ENCODE data around the gene SHISAL1.

Gene SHISAL1

DNA sequence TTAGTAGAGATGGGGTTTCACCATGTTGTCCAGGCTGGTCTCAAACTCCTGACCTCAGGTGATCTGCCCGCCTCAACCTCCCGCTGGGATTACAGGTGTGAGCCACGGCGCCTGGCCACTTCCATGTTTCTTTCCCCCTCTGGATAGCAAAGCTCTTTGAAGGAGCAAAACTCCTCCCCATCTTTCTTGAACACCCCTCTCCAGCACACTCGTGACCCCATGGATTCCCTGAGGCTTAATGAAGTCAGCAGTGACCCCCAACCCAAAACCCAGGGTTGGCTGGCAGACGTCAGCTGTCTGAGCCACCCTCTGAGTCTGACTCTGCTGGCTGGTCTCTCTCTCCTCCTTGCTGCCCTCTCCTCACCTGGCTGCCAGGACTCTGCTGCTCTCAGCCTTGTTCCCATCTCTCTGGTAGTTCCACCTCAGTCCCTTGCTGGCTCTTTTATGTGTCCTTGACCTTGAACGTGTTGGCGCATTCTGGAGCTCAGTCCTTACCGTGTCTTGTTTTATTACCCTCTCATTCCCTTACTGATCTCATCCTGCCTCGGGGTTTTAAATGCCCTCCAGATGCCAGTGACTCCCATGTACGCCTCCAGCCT lies 87.6 kb downstream of the SHISAL1 start:
- no peak for DNase-seq

DNA sequence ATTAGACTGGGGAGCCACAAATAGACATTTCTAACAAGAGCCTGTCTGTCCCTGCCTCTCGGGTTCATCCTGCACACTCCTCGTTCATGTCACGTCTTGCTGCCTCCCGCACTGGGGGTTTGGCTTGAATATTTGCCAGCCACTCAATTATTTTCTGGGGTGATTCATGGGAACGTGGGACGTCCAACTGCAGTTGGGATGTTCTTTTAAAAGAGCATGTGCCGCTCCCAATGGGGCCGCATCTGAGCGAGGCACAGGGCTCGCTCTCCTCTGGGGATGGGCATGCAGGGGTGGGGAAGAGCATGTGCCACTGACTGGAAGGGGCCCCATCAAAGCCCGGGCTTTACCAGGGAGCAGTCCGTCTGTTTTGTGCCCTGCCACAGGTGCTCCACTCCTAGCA lies 88.6 kb downstream of the SHISAL1 start:
- no peak for DNase-seq

DNA sequence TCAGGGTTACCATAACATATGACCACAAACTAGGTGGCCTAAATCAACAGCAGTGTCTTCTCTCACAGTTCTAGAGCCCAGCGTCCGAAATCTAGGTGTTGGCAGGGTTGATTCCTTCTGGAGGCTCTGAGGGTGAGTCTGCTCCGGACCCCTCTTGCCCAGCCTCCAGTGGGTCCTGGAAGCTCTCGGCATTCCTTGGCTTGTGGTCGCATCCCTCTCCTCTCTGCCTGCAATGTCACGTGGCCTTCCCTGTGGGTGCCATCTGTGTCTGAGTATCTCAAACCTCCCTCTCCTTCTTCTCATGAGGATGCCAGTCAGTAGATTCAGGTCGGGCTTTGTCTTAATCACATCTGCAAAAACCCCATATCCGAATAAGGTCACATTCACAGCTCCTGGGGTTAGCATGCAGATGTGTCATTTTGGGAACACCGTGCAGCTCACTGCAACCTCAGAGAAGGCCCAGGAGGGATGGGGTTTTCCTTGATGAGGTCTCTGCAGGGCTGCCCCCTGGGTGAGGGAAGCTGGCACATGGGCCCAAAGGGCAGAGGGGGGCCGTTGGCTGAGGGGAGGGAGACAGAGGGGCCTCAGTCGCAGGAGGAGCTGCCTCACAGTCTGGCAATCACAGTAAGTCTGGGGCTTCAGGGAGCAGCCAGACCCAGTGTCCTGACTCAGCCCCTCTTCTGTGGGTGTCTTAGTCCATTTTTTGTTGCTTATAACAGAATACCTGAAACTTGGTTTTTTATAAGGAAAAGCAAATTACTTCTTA lies 90.9 kb downstream of the SHISAL1 start:
- no peak for DNase-seq

DNA sequence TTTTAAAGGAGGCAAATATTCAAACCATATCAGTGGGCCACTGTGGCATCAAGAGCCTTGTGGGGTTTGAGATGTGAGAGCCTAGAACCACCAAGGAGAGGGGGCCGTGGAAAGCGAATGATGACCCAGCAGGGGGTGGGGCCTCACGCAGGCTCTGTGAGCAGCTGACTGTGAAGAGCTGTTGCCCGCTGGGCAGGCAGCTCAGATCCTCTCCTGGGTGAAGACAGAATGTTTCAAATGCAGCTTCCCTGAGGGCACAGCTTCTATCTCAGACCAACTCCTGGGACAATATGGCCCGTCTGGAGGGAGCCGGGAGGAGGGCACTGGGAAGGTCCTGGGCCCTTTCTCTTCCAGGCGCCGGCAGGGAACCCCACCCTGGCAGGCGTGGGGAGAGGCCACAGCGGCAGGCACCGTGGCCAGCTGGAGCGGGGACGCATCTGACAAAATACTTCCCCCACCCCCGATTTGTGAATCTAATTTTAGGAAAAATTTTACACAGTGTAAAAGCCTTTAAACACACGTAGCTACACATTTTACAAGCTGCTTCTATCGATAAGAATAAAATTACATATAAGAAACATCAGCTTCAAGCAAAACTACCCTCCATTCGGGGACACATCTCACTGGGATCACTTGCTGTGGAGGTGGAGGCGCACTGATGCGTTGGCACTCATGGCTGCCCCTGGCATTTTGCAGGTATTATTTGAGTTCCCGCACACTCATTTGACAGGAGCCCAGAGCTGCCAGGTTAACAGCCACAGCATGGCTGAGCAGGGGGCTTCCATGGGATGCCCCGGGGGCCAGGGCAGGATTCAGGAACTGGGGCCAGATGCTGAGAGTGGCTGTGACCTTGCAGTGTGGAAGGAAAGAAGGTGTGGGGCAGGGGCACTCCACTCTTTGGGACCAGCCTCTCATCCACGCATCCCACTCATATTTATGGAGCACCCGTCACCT lies 91.7 kb downstream of the SHISAL1 start:
- DNase-seq: no peak

DNA sequence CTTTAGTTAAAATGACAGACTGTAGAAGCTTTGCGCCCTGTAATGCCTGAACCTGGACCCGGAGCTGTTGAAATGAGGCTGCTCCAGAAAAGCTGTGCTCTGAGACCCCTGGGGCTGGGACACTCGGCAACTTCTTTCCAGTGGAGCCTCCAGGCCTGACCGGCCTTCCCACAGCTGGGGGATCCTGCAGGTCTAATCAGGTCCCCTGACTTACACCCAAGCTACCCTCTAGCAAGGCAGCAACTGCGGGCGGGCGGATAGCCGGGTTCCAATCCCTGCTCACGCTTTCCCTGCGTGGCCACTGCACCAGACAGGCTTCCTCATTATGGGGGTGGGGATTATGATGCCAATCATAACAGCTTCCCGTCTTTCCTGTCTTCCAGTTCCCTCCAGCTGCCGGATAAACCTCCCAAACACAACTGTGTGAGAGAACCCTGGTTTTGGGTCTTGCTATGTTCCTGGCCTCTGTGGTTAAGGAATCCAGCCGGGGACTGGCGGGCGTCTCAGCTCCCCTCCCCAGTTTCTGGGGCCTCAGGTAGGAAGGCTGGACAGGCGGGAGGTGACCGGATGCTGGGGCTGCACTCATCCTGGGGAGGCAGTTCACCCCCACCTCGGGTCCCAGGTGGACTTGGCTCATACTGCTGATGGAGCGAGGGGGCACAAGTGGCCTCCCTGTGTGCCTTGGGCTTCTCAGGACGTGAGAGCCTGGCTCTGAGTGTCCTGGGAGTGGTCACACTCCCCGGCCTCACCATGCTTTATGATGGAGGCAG lies 93.5 kb downstream of the SHISAL1 start:
- DNase-seq: no peak

DNA sequence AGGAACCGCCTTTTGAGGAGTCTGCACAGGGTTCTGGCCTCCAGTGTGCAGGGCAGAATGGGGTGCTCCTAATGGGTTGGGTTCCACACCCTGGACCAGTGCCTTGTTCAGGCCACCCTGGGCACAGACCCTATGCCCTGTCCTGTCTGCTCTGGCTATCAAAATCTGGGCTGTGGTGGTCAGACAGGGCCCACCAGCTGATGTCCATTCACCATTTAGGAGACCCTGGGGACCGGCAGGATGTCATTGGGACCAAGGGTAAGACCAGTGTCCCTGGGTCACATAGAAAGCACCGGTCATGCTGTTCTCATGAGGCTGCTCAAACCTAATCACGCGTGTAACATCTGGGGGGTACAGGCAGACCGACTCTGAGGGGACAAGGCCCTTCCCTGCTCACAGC lies 94.7 kb downstream of the SHISAL1 start:
- DNase-seq: no peak

DNA sequence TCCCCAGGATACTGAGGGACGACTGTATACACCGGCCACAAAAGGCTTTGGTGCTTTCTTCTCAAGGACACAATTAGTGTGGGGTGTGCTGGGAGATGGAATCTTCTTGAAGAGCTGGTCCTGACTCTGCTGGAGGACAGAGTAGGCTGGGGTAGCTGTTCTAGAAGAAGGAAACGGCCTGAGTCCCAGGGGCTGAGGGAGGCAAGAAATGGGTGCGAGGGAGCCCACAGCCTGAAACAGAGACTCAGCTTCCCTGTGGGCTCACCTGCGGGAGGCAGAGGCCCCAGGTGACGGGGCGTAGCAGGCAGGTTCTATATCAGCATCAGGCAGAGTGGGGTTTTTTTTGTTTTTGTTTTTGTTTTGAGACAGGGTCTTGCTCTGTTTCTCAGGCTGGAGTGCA lies 95.4 kb downstream of the SHISAL1 start:
- no peak for DNase-seq

DNA sequence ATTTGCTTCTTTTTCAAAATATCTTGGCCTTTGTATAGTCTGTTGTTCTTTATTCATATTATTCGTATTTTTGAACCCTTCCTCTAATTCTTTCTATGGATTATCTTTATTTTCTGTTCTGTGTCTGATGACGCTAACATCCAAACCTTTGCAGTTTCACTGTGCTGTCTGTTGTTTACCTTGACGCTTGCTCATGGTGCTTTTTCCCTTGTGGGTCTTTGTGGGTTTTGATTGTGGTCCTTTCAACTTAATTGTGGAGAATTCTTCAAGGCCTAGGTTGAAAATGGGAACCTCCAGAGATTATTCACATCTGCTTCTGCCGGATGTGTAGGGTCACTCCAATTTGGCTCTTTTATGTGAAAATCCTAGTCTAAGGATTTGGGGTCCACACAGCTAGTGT lies 97.5 kb downstream of the SHISAL1 start:
- no peak for DNase-seq

DNA sequence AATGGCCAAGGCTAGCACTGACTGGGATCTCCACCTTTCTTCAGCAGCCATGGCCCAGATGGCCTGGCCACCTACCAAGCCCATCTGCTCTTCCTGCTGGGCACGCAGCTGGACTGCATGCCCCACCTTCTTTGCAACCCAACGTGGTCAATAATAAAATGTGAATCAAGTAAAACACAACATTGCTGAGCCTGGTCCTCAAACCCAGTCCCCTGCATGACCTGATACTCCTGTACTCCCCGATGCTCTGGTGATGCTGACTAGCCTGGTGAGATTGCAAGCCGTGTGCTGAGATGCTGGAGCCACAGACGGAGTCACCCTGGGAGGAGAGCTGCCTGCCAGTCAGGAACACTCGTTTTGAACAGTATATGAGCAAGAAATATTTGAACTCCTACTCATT lies 98.0 kb downstream of the SHISAL1 start:
- no peak for DNase-seq

DNA sequence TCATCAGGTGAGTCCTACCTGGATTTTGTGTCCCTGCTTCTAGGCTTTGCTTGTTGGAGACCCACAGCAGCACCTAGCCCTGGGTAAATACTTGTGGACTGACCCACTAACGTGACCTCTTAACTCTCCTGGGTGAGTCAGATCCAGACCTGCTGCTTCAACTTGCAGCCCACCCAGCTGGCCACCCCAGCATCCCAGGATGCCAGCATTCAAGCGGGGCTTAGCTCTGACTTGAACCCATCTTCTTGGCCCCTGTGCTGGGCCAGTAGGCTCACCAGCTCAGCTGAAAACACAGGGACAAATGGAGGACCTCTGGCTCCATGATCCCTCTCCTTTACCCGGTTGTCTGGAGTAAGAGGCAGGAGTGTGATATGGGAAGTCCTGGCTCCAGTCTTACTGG lies 98.6 kb downstream of the SHISAL1 start:
- DNase-seq: no peak

DNA sequence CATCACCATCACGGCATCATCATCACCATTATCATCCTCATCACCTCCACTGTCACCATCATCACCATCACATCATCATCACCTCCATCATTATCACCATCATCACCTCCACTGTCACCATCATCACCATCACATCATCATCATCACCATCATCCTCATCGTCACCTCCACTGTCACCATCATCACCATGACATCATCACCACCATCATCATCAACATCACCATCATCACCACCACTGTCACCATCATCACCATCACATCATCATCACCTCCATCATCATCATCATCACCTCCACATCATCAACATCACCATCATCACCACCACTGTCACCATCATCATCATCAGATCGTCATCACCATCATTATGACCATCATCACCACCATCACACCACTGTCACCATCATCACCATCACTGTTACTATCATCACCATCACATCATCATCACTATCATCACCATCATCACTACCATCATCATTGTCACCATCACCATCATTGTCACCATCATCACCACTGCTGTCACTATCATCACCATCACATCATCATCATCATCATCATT lies 99.2 kb downstream of the SHISAL1 start:
- DNase-seq: no peak

DNA sequence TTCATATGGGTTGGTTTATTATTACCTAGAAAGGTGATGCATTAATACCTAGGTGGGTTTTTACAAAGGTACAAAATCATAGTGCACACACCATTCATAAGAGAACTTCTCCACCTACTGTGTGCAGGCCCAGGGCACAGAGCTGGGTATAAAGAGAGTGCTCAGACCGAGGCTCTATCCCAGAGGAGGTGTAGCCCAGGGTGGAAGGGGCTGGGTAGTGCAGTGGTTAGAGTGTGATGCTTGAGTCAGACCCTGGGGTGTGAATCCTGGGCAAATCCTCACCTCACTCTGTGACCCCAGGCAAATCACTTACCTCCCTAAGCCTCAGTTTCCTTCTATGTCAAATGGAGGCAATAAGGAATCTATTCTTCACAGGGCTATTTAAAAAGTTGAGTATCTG lies 99.8 kb downstream of the SHISAL1 start:
- no peak for DNase-seq

DNA sequence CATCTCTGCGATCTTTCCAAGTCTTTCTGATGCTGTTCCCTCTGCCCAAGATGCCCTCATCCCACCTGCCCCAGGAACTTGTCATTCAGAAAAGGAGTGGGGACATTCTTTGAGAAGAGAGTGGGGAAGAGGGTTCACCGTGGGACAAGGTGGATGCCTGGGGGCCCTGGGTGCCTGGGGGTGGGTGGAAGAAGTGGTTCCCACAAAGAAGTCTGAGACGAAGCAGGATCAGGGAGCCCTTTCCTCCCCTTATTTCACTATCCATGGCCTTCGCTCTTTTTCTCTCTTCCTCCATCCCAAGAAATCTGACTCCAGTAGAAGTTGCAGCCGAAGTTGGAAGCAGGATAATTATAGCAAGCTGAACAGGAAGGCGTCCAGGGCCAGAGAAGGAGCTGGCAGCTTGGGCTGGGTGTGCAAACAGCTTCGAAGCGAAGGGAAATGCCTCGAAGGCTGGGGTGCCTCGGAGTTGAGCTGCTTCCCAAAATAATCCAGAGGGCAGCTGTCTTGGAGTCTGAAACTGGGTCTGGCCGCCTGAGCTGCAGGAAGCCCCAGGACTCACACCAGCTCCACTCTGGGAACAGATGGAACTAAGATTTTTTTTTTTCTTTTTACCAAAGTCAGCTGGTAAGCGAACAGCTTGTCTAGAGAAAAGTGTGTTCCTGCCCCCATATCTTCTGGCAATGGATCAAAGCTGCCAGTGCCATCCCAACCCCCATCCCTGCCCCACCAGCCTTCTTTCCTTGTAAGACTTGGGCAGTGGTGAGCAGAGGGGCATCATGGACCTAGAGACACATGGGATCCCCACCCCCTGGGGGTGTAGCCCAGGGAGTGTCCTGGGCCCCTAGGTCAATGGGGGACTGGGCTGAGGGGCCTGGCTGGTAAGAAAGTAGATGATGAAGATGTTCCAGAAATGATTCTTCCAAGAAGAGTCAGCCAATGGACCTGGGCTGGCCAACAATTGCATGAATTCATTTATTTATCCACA lies 100.5 kb downstream of the SHISAL1 start:
- DNase-seq: no peak

DNA sequence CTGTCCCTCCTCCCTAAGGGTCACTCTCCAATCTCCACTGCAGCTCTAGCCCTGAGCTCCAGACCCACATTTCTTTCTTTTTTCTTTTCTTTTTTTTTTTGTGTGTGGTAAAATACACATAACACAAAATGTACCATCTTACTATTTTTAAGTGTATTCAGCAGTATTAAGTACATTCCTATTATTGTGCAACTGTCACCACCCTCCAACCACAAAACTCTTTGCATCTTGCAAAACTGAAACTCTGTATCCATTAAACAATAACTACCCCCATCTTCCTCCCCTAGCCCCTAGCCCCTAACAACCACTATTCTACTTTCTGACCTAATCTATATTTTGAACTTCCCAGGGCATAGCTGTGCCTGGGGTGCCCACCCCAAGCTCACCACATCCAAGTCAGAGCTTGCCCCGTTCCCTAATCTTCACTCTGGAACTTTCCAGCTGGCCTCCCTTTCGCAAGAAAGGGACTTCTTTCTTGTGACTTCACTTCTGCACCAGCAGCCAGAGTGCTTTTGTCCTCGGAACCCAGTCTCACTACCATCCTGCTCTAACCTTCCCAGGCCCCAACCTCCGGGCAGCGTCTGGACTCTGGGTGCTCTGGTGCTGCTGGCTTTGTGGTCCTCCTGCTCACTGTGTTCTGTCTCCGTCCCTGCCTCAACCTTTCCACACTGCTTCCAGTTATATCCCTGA lies 101.3 kb downstream of the SHISAL1 start:
- DNase-seq: no peak

DNA sequence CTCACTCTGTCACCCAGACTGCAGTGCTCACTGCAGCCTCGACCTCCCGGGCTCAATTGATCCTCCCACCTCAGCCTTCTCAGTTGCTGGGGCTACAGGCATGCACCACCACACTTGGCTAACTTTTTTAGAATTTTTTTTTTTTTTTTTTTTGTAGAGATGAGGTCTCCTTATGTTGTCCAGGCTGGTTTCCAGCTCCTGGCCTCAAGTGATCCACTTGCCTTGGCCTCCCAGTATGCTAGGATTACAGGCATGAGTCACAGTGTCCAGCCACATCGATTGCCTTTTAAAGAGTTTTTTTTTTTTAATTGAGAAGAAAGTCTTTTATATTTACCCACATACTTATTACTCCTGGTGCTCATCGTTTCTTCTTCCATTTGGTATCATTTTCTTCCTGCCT lies 102.0 kb downstream of the SHISAL1 start:
- DNase-seq: no peak

DNA sequence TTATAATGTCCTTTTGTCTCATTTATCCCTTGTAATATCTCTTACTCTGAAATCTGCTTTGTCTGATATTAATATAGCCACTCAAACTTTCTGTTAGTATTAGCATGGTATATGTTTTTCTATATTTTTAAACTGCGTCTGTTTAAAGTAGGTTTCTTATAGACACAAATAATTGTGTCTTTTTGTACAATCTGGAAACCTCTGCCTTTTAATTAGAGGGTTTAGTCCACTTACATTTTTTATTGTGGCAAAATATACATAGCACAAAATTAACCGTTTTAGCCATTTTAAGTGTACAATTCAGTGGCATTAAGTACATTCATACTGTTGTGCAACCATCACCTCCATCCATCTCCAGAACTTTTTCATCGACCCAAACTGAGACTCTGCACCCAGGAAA lies 103.4 kb downstream of the SHISAL1 start:
- DNase-seq: no peak

DNA sequence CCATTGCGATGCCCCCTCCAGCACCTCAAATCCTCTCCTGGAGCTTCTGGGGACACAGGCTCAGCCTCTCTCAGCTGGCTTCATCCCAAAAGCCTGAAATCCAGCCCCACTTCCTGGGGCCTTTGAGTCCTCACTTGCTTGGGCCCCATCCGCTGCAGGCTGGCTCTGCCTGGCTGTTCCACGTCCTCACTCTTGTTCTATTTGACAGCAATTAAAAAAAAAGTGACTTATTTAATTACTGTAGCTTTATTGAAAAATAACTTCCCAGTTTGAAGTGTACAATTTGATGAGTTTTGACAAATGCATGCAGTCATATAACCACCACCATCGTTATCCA lies 104.8 kb downstream of the SHISAL1 start:
- no peak for DNase-seq

DNA sequence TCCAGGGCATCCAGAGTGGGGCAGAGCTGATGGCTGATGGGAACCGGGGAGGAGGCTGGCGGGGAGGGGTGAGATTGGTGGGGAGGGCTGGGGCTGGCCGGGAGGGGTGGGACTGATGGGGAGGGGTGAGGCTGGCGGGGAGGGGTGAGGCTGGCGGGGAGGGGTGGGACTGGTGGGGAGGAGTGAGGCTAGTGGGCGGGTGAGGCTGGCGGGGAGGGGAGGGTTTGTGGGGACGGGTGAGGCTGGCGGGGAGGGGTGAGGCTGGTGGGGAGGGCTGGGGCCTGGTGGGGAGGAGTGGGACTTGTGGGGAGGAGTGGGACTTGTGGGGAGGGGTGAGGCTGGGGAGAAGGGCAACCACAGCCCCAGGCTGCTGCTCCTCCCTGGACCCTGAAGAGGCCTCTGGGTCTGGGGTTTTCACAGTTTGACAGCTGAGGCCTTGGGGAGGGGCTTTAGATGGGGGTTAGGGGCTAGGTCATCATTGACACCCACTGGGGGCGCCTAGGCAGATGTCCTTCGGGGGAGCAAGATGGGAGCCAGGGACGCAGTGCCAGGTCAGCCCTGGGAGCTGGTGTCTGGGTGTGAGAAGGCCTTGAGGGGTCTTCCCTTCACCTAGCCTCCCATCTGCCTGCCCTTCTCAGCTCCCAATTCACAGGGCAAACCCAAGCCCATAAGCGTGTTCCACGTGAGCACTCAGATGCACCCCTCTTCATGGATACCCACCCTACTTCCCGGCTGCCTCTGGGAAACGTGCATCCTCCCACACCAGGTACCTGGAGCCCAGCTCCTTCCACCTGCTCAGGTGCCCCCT lies 105.4 kb downstream of the SHISAL1 start:
- no peak for DNase-seq

DNA sequence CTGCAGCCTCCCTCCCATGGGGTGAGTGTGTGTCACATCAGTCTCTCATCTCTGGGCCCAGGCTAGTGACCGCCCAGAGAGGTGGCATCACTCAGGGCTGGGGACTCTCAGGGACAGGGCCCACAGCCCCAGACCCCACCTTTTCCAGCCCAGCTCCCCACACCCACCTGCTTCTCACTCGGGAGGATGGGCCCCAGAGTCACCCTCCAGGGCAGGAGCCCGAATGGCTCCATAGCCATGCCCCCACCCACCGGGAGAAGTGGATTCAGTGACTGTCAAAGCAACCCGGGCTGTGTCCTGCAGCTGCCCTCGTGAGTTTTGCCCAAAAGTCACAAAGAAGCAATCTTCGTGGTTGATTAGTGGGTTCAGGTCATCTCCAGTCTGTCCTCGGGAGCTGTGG lies 106.1 kb downstream of the SHISAL1 start:
- DNase-seq: no peak

DNA sequence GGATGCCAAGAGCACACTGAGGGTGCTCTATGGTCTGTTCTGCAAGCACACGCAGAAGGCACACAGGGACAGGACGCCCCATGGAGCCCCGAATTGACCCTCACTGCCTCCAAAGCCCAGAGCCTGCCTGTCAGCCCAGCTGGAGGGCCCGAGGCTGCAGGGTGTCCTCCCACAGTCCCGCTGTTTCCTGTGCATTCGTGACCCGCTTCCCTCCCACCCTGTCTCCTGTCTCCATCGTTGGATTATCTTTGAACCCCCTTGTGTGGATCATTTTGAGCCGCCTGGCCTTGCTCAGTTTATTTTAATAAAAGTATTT lies 106.5 kb downstream of the SHISAL1 start:
- no peak for DNase-seq

Data from activated gamma-delta T cell (primary cell).